Panc1 (cell line): ENCODE data around the gene TMEM156. TPM values are rescaled to one million over a fixed set of nuclear protein-coding genes. Genes with fewer than 3 reads are reported as not detected.

Experiments used
- ATAC-seq: fragments of 200-7000 bp; cut with Tn5 transposase; 2 replicates; pipeline ENCODE4 v1.9.1; 2020; ENCODE audit warnings: mild to moderate bottlenecking, moderate library complexity
- BruUV-seq: library from RNA; stranded (reverse); fragments of 400-500 nt; replicated peaks from 2 replicates; lab custom pipeline; 2021; lab: Mats Ljungman, UMichigan
- CTCF ChIA-PET: fragments of 300-600 bp; sonication (Branson Sonifier 250); formaldehyde crosslinking; loops from one replicate; lab custom pipeline; 2022; ENCODE audit warnings: antibody characterized with exemption; lab: Charles Lee
- POLR2A ChIA-PET: fragments of 300-600 bp; sonication (Branson Sonifier 250); formaldehyde crosslinking; loops from one replicate; lab custom pipeline; 2022; ENCODE audit warnings: antibody characterized with exemption; lab: Charles Lee
- DNase-seq: peaks from one replicate; pipeline ENCODE4 v3.0.0-alpha.2; 2010; ENCODE audit warnings: low read depth, low spot score
- H3K27ac ChIP-seq: 2 replicates; pipeline ENCODE4 v1.5.1; 2011; ENCODE audit warnings: mild to moderate bottlenecking, low read length, inconsistent platforms
- H3K27me3 ChIP-seq: fragments of 200-500 bp; sonication (Bioruptor generic); 2 replicates; pipeline ENCODE4 v1.6.0; 2014; ENCODE audit warnings: low read length, inconsistent platforms; ENCODE audit not compliant: control insufficient read depth, insufficient read depth
- H3K36me3 ChIP-seq: fragments of 200-500 bp; sonication (Bioruptor generic); 2 replicates; pipeline ENCODE4 v1.5.1; 2014; ENCODE audit warnings: inconsistent platforms, mild to moderate bottlenecking, low read length, moderate library complexity; ENCODE audit not compliant: control insufficient read depth, insufficient read depth
- H3K4me1 ChIP-seq: 2 replicates; pipeline ENCODE4 v1.5.1; 2011; ENCODE audit warnings: inconsistent platforms, mild to moderate bottlenecking, low read length, moderate library complexity; ENCODE audit not compliant: control insufficient read depth, insufficient read depth
- H3K4me3 ChIP-seq, 2 experiments: 2 replicates each; pipeline ENCODE4 v1.5.1; 2011 to 2012; ENCODE audit warnings: low read depth in 2 of 2, low read length in 2 of 2, mild to moderate bottlenecking in 2 of 2, inconsistent platforms in 1 of 2, moderate library complexity in 1 of 2
- H3K9me3 ChIP-seq: fragments of 200-500 bp; sonication (Bioruptor generic); 2 replicates; pipeline ENCODE4 v1.5.1; 2014; ENCODE audit warnings: low read depth, mild to moderate bottlenecking, inconsistent platforms, low read length, moderate library complexity; ENCODE audit not compliant: control insufficient read depth, insufficient read depth
- CTCF ChIP-seq: fragments of 450-650 bp; IDR thresholded peaks from 2 replicates; pipeline ENCODE4 v1.5.1; 2017; ENCODE audit warnings: mild to moderate bottlenecking
- POLR2AphosphoS5 ChIP-seq: IDR thresholded peaks from 2 replicates; pipeline ENCODE4 v1.6.1; 2012; ENCODE audit warnings: mild to moderate bottlenecking, low read depth, low read length, moderate library complexity
- SIN3A ChIP-seq: IDR thresholded peaks from 2 replicates; pipeline ENCODE4 v1.6.1; 2012; ENCODE audit warnings: low read depth, mild to moderate bottlenecking, low read length, moderate library complexity, borderline replicate concordance; ENCODE audit not compliant: insufficient read depth
- TCF7L2 ChIP-seq: IDR thresholded peaks from 2 replicates; pipeline ENCODE4 v1.6.1; 2011; ENCODE audit warnings: mild to moderate bottlenecking, low read depth, low read length, inconsistent platforms
- in situ Hi-C: cut with HindIII; loops from 2 replicates; pipeline ENCODE4 v1.10.0; 2016; ENCODE audit warnings: low sequenced_read_pairs, low pct_unique_long_range_greater_than_20kb
- intact Hi-C: fragments of 100-400 bp; cut with micrococcal nuclease; formaldehyde crosslinking; loops from one replicate; pipeline ENCODE4 v1.10.0; 2022; ENCODE audit not compliant: unreplicated experiment
- total RNA-seq: library from RNA; stranded (reverse); gene quantifications from one replicate; pipeline ENCODE4 v1.2.1, GENCODE V29; 2021; ENCODE audit not compliant: unreplicated experiment
- TF ChIP-seq, protein P1 (sequence below), 2 experiments: IDR thresholded peaks; 2 replicates each; pipeline ENCODE4 v1.6.1; 2011 to 2012; ENCODE audit warnings: low read depth in 2 of 2, control low read depth in 1 of 2, low read length in 1 of 2, mild to moderate bottlenecking in 1 of 2, moderate library complexity in 1 of 2; ENCODE audit not compliant: insufficient read depth in 1 of 2

Gene TMEM156
- total RNA-seq, 1 experiment from 2014 or later = 5.8 TPM

- no TSS peak for BruUV-seq
- H3K9me3 ChIP-seq = no peaks in the 10 kb centered on the region
- no peak overlapping the region for H3K4me3 ChIP-seq
- ATAC-seq (no peak), DNase-seq (no peak)
- H3K36me3 ChIP-seq = no peaks in the 10 kb centered on the region
- in situ Hi-C loops = no loop called here
- H3K4me1 ChIP-seq = no peaks in the 10 kb centered on the region
- ChIA-PET POLR2A (no interaction called here), CTCF (no interaction called here)
- intact Hi-C loops = no loop called here
- no peak for TF ChIP-seq POLR2AphosphoS5
- TF ChIP-seq, protein P1, sequence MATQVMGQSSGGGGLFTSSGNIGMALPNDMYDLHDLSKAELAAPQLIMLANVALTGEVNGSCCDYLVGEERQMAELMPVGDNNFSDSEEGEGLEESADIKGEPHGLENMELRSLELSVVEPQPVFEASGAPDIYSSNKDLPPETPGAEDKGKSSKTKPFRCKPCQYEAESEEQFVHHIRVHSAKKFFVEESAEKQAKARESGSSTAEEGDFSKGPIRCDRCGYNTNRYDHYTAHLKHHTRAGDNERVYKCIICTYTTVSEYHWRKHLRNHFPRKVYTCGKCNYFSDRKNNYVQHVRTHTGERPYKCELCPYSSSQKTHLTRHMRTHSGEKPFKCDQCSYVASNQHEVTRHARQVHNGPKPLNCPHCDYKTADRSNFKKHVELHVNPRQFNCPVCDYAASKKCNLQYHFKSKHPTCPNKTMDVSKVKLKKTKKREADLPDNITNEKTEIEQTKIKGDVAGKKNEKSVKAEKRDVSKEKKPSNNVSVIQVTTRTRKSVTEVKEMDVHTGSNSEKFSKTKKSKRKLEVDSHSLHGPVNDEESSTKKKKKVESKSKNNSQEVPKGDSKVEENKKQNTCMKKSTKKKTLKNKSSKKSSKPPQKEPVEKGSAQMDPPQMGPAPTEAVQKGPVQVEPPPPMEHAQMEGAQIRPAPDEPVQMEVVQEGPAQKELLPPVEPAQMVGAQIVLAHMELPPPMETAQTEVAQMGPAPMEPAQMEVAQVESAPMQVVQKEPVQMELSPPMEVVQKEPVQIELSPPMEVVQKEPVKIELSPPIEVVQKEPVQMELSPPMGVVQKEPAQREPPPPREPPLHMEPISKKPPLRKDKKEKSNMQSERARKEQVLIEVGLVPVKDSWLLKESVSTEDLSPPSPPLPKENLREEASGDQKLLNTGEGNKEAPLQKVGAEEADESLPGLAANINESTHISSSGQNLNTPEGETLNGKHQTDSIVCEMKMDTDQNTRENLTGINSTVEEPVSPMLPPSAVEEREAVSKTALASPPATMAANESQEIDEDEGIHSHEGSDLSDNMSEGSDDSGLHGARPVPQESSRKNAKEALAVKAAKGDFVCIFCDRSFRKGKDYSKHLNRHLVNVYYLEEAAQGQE (IDR thresholded peaks at IDR 0.05; ENCODE audit: insufficient read depth in 1 of 2, low read depth in 2 of 2, low read length in 1 of 2) = no peak
- TF ChIP-seq SIN3A = no peak
- no peak for TF ChIP-seq TCF7L2
- no peak for TF ChIP-seq CTCF
- H3K27me3 ChIP-seq = no peaks in the 10 kb centered on the region
- H3K27ac ChIP-seq = no peak overlapping the region
Observed at GRCh38 chr4:38958453-38959190, 73.6 kb downstream of the TMEM156 start.

- no TSS peak for BruUV-seq
- TF ChIP-seq CTCF (no peak), SIN3A (no peak), TCF7L2 (no peak), POLR2AphosphoS5 (no peak)
- TF ChIP-seq, protein P1 (IDR thresholded peaks at IDR 0.05; ENCODE audit: insufficient read depth in 1 of 2, low read depth in 2 of 2, low read length in 1 of 2) = no peak
- CTCF ChIA-PET = no interaction called here
Observed at GRCh38 chr4:38957893-38958292, 74.3 kb downstream of the TMEM156 start.

More at GRCh38 chr4:38957893-38958292, 74.3 kb downstream of the TMEM156 start:
- H3K27me3 ChIP-seq = no peaks in the 10 kb centered on the region
- no peak for DNase-seq
- ATAC-seq = no peak
- no peak overlapping the region for H3K27ac ChIP-seq
- POLR2A ChIA-PET = no interaction called here
- no peaks in the 10 kb centered on the region for H3K36me3 ChIP-seq
- intact Hi-C loops = no loop called here
- no peak overlapping the region for H3K4me3 ChIP-seq
- H3K4me1 ChIP-seq = no peaks in the 10 kb centered on the region
- in situ Hi-C loops = no loop called here
- no peaks in the 10 kb centered on the region for H3K9me3 ChIP-seq
